Ishikawa (cell line): ENCODE measurements around the gene TGFBR3.
A peak's percentile ranks its signal among the peaks of the same experiment; 100 is the strongest.

ENCODE experiments used
- CEBPB ChIP-seq: IDR thresholded peaks from 2 replicates; pipeline ENCODE4 v1.6.1; 2012
- CREB1 ChIP-seq: IDR thresholded peaks from 2 replicates; pipeline ENCODE4 v1.6.1; 2012; ENCODE audit warnings: low read depth
- EP300 ChIP-seq: IDR thresholded peaks from 2 replicates; pipeline ENCODE4 v1.6.1; 2012; ENCODE audit warnings: borderline replicate concordance
- FOXM1 ChIP-seq: IDR thresholded peaks from 2 replicates; pipeline ENCODE4 v1.6.1; 2012; ENCODE audit warnings: low read depth, borderline replicate concordance
- NFIC ChIP-seq: IDR thresholded peaks from 2 replicates; pipeline ENCODE4 v1.6.1; 2012
- RAD21 ChIP-seq: IDR thresholded peaks from 2 replicates; pipeline ENCODE4 v1.6.1; 2012; ENCODE audit warnings: low read depth
- REST ChIP-seq: IDR thresholded peaks from 2 replicates; pipeline ENCODE4 v1.6.1; 2012; ENCODE audit warnings: low read depth, mild to moderate bottlenecking
- USF1 ChIP-seq: IDR thresholded peaks from 2 replicates; pipeline ENCODE4 v1.6.1; 2012
- YY1 ChIP-seq: IDR thresholded peaks from 2 replicates; pipeline ENCODE4 v1.6.1; 2012; ENCODE audit warnings: low read depth
- ZBTB7A ChIP-seq: IDR thresholded peaks from 2 replicates; pipeline ENCODE4 v1.6.1; 2012; ENCODE audit warnings: low read depth
- TF ChIP-seq, protein P1 (sequence below): IDR thresholded peaks from 2 replicates; pipeline ENCODE4 v1.6.1; 2012

DNA sequence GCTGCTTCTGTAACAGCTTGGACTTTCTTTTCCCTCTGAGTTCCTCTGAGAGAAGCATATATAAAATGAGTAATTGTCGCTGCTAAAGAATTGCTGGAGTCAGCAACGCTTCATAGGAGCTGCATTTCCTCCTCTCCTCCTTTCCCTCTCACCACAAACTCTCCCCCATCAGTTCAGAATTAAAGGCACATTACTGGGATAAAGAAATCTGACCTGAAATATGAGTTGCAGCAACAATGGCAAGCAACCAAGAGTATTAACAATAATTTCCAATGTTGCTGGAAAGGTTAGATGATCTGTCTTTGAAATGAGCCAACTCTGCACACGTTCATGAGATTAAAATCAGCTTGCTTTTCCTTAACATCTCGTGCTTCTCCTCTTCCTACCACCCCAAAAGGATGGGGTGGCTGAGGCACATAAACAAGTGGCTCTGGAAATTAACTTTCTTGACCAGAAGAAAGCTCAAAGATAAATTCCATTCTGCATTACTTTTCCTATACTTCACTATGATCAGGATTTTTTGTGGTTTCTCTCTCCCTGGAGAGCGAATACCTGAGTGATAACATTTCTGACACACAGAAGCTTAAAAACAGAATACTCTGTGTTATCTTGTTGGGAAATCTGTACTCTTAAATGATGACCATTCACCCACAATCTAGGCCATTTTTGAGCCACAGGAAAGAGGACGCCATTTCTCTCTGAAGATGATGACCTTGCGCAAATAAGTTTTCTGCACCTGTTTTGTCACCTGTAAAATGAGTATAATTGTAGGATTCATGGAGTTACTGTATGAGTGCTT, 90.2 kb downstream of the TGFBR3 start:
- TF ChIP-seq REST (no peak), USF1 (no peak), CREB1 (no peak), YY1 (no peak), ZBTB7A (no peak), RAD21 (no peak), EP300 (no peak), FOXM1 (no peak), CEBPB (no peak), NFIC (peak; percentile 18; the same call in 1 of the 2 replicates)
- TF ChIP-seq, protein P1, sequence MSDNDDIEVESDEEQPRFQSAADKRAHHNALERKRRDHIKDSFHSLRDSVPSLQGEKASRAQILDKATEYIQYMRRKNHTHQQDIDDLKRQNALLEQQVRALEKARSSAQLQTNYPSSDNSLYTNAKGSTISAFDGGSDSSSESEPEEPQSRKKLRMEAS: no peak
